Activated T-cell treated with anti-CD3 and anti-CD28 coated beads for 24 hours (primary cell): Measurements from ENCODE around the gene LGI4.
"Not testable (repeated sequence)": the region's sequence is repeated elsewhere in the genome, so short reads cannot be mapped to it uniquely, and the experiment has no call there.

ENCODE experiments used
- DNase-seq: peaks from one replicate; pipeline ENCODE4 v3.0.0-alpha.2; 2020; ENCODE audit warnings: low read depth

LGI4 gene

GRCh38 chr19:35160629-35161433 is 26.0 kb upstream of the LGI4 start:
- DNase-seq, result no peak

- no peak for DNase-seq
Measured at GRCh38 chr19:35159606-35160005, 24.7 kb upstream of the LGI4 start.

- DNase-seq, result no peak
Measured at GRCh38 chr19:35157431-35157830, 22.6 kb upstream of the LGI4 start.

GRCh38 chr19:35156673-35157014 is 21.8 kb upstream of the LGI4 start:
- no peak for DNase-seq

GRCh38 chr19:35155981-35156672 is 21.3 kb upstream of the LGI4 start:
- no peak for DNase-seq

GRCh38 chr19:35155441-35155840 is 20.6 kb upstream of the LGI4 start:
- DNase-seq, result peak; percentile 21

GRCh38 chr19:35154525-35155406 is 19.9 kb upstream of the LGI4 start, which contains the start of gene FXYD5:
Gene FXYD5, plus strand, starts transcription at chr19:35154735. Its CDS starts 816 bp downstream, at chr19:35155551.
- peak; percentile 84 for DNase-seq

- DNase-seq, result peak; percentile 69
Measured at GRCh38 chr19:35153701-35154524, 19.1 kb upstream of the LGI4 start.

GRCh38 chr19:35153129-35153522 is 18.3 kb upstream of the LGI4 start:
- DNase-seq, result not testable (repeated sequence)

- DNase-seq, result no peak
Measured at GRCh38 chr19:35151273-35152065, 16.6 kb upstream of the LGI4 start.

- DNase-seq, result no peak
Measured at GRCh38 chr19:35150445-35150844, 15.6 kb upstream of the LGI4 start.

GRCh38 chr19:35149463-35149862 is 14.6 kb upstream of the LGI4 start:
- no peak for DNase-seq

GRCh38 chr19:35146746-35147459 is 12.0 kb upstream of the LGI4 start:
- DNase-seq, result no peak

- no peak for DNase-seq
Measured at GRCh38 chr19:35144600-35145436, 10.0 kb upstream of the LGI4 start.

GRCh38 chr19:35144259-35144599 is 9.4 kb upstream of the LGI4 start:
- no peak for DNase-seq

- no peak for DNase-seq
Measured at GRCh38 chr19:35143818-35144217, 9.0 kb upstream of the LGI4 start.

GRCh38 chr19:35143231-35143715 is 8.4 kb upstream of the LGI4 start, which contains the start of gene FXYD7:
Gene FXYD7, plus strand, starts transcription at chr19:35143255. Its CDS starts 79 bp downstream, at chr19:35143334.
- no peak for DNase-seq

- DNase-seq, result peak; percentile 56
Measured at GRCh38 chr19:35142606-35143230, 7.9 kb upstream of the LGI4 start.
